GM18526 (cell line): Measurements from ENCODE around the gene GALM.

Experiments
- POLR2A ChIP-seq: IDR thresholded peaks from 3 replicates; pipeline ENCODE4 v1.6.1; 2011; ENCODE audit not compliant: insufficient read length; ENCODE audit errors: extremely low read depth

GALM gene

DNA sequence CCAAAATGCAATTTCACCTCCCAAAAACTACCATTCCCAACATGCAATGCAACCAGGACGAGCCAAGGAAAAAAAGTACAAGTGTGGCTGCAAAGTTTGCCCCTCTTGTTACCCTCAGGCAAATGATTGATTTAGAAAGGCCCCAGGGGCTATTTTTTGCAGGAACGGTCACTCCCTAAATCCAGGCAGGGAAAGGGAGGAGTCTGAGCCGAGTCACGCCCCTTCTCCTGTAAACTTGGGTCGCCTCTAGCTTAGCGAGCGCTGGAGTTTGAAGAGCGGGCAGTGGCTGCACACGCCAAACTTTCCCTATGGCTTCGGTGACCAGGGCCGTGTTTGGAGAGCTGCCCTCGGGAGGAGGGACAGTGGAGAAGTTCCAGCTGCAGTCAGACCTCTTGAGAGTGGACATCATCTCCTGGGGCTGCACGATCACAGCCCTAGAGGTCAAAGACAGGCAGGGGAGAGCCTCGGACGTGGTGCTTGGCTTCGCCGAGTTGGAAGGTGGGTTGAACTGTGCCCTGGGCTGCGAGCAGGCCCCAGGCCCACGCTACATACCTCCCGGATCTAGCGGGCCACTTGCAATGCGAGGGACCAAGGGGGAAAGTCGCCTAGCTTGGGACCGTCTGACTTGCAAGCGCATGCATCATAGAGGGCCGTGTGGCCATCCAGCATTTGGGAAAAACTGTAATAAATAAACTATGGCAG is at the start of gene GALM:
GALM (plus strand) TSS at position 261 of the 702 bp plus-strand sequence; CDS start at position 309, 48 bp downstream.
- no peak for TF ChIP-seq POLR2A

DNA sequence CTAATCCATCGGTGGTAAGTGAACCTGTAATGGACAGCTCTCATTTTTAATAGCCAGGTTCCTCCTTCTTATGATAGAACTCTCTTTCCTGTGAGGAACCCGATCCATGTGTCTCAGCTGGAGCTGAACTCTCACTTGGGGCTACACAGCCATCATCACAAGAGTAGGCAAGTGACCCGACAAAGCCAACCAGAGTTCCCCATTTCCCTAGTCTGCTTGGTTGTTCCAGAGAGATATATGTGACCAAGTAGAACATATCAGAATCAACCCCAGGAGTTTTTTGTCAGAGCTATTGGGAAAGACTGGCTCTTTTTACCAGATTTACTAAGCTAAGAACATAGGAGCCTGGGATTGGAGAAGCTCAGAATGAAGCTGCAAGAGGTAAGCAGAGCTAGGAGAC is 48.6 kb upstream of the GALM start:
- no peak for TF ChIP-seq POLR2A

DNA sequence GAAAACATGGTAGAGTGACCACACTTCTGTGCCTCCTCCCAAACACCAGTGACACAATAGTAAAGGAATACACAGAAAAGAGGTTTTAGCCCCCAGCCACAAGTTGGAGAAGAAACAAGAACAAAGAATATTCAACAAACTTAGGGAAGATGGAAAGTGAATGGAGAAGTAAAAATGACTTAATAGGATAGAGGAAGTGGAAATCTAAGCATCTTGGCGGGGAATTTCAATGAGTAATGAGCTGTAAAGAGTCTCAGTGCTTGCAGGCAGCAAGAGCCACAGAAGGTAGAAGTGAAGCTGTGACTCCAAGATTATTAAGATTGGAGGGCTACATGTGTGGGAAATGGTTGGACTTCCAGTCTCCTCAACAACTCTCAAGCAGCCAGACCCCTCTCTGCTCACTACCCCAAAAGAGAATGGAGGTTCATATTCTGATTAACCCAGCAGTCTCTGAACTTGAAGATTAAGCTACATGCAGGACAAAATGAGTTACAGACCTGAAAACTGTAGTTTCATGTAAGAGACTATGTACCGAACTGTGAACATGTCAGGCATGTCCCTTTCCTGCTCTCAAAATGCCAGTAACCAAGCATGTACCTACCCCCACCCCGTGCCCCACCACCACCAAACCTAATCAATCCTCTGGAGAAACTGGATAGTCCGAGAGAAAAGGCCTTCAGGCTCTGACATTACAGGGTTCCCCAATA is 46.3 kb upstream of the GALM start:
- TF ChIP-seq POLR2A: no peak

GRCh38 chr2:38620282-38620977 is 45.5 kb upstream of the GALM start:
- no peak for TF ChIP-seq POLR2A

DNA sequence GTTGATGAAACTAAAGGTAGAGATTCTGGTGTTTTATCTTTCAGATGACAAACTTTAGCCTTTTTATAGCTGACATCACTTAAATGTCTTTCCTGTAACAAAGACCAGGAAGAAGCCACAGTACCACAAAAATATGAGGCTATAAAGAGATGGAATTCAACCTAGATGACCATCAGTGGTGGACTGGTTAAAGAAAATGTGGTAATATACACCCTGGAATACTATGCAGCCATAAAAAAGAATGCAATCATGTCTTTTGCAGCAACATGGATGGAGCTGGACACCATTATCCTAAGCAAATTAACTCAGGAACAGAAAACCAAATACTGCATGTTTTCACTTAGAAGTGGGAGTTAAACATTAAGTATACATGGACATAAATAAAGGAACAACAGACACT is 44.9 kb upstream of the GALM start:
- TF ChIP-seq POLR2A: no peak

DNA sequence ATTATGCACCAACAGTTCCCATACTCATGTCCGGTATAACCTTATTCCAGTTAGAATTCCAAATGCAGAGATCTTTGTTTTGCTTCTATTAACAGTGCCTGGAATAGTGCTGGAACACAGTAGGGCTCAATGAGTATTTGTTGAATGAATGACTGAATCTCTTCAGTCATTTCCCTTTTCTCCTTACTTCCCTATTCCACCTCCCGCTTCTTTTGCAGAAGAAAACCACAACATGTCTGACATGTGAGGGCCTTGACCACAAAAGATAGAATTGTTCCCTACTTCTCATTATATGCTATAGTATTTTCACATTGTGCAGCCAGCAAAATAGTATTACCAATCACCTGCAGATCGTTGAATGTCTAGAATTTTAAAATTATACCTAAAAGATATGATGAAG is 43.7 kb upstream of the GALM start:
- no peak for TF ChIP-seq POLR2A

- no peak for TF ChIP-seq POLR2A
Measured at GRCh38 chr2:38626326-38627035, 39.4 kb upstream of the GALM start.

DNA sequence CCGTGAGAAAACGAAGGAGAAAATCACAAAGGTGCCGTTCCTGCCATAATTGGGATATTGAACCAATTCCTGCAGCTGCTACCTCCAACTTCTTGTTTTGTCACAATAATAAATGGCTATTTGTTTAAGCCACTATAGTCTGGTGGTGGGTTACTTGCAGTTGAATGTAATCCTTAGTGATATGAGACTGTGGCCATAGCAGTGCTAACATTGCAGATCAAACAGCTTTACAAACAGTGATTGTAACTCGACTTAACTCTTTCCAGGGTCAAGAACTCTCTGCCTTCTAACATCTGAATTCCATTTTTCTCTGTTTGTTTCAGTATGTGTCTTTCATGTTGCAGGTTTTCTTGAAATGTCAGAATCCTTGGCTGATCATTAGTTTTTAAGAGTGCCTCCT is 38.5 kb upstream of the GALM start:
- no peak for TF ChIP-seq POLR2A

- TF ChIP-seq POLR2A: no peak
Measured at GRCh38 chr2:38629684-38630083, 36.2 kb upstream of the GALM start.

- TF ChIP-seq POLR2A: no peak
Measured at GRCh38 chr2:38631976-38632375, 33.9 kb upstream of the GALM start.

GRCh38 chr2:38632980-38633379 is 32.9 kb upstream of the GALM start:
- no peak for TF ChIP-seq POLR2A

- no peak for TF ChIP-seq POLR2A
Measured at GRCh38 chr2:38633895-38634294, 32.0 kb upstream of the GALM start.

GRCh38 chr2:38634684-38635083 is 31.2 kb upstream of the GALM start:
- no peak for TF ChIP-seq POLR2A

- TF ChIP-seq POLR2A: no peak
Measured at GRCh38 chr2:38635139-38635538, 30.8 kb upstream of the GALM start.

- no peak for TF ChIP-seq POLR2A
Measured at GRCh38 chr2:38636069-38636468, 29.8 kb upstream of the GALM start.
